GM21576 (cell line): ENCODE results near the gene PPIC.

ENCODE experiments used
- ATAC-seq: cut with Tn5 transposase; IDR thresholded peaks from one replicate; pipeline ENCODE4 v1.9.1; 2021; ENCODE audit warnings: mild to moderate bottlenecking, moderate library complexity; ENCODE audit not compliant: unreplicated experiment

Gene PPIC

GRCh38 chr5:123036391-123037103 lies at the start of gene PPIC:
PPIC (minus strand) TSS chr5:123036725; CDS start chr5:123036625, 100 bp downstream.
- peak; percentile 48 for ATAC-seq

GRCh38 chr5:123085638-123086286 lies 49.2 kb upstream of the PPIC start:
- ATAC-seq: no peak

- no peak for ATAC-seq
These were observed 48.4 kb upstream of the PPIC start for GRCh38 chr5:123084730-123085605.

- ATAC-seq: no peak
These were observed 46.8 kb upstream of the PPIC start for GRCh38 chr5:123083298-123083697.

- no peak for ATAC-seq
These were observed 43.7 kb upstream of the PPIC start for GRCh38 chr5:123080215-123080614.

- no peak for ATAC-seq
These were observed 39.1 kb upstream of the PPIC start for GRCh38 chr5:123075521-123076163.

GRCh38 chr5:123068368-123068938 lies 31.9 kb upstream of the PPIC start:
- ATAC-seq: no peak

GRCh38 chr5:123066016-123066415 lies 29.5 kb upstream of the PPIC start:
- ATAC-seq: no peak

GRCh38 chr5:123059455-123059854 lies 22.9 kb upstream of the PPIC start:
- ATAC-seq: no peak

GRCh38 chr5:123051206-123051605 lies 14.7 kb upstream of the PPIC start:
- ATAC-seq: no peak

- no peak for ATAC-seq
These were observed 11.2 kb upstream of the PPIC start for GRCh38 chr5:123047706-123048105.

- no peak for ATAC-seq
These were observed 9.7 kb upstream of the PPIC start for GRCh38 chr5:123046222-123046621.

- no peak for ATAC-seq
These were observed 8.5 kb upstream of the PPIC start for GRCh38 chr5:123044926-123045617.

- no peak for ATAC-seq
These were observed 3.1 kb upstream of the PPIC start for GRCh38 chr5:123039673-123040072.

- no peak for ATAC-seq
These were observed 536 bp upstream of the PPIC start for GRCh38 chr5:123037104-123037418.

- ATAC-seq: peak; percentile 26
These were observed 571 bp downstream of the PPIC start for GRCh38 chr5:123035918-123036390.

- ATAC-seq: peak; percentile 37
These were observed 1.1 kb downstream of the PPIC start for GRCh38 chr5:123035360-123035917.

- no peak for ATAC-seq
These were observed 3.3 kb downstream of the PPIC start for GRCh38 chr5:123033157-123033671.

GRCh38 chr5:123028222-123028621 lies 8.3 kb downstream of the PPIC start:
- ATAC-seq: no peak

GRCh38 chr5:123014689-123015088 lies 21.8 kb downstream of the PPIC start:
- ATAC-seq: no peak
